Measurements from ENCODE around the gene SLC25A15. TPM values are rescaled to one million over a fixed set of nuclear protein-coding genes. Genes with fewer than 3 reads are reported as not detected.

The SLC25A15 gene
- total RNA-seq, 1 experiment from 2014 or later, result 22.0 TPM

DNA sequence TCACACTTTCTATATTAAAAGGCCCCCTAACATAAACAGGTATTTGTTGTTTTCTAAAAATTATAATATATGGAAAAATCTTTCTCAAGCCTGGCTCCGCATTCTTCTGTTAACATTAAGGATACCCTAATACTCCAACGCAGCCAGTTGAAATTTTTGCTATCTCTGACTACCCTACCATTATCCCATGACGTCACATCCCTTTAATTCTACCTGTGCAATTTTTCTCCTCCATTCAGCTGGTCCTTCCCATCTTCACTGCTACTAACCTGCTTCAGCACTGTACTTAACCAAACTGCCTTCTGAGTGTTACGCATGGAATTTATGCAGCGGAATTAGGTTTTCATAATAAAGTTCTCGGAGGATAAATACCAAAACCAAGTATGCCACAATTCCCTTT is 19.4 kb upstream of the SLC25A15 start:
- no peak for DNase-seq
- Histone ChIP-seq H3K27me3 (ENCODE audit: low read length) (no peaks in the 10 kb centered on the region), H3K27ac (ENCODE audit: low read length) (no peak overlapping the region), H3F3A (ENCODE audit: low read length, unreplicated experiment) (no peaks in the 10 kb centered on the region), H3K36me3 (ENCODE audit: low read depth, low read length) (no peaks in the 10 kb centered on the region; the same call in 1 of the 2 replicates), H3K79me2 (ENCODE audit: low read length) (peaks cover 16% of the 10 kb centered on the region), H3K4me2 (ENCODE audit: low read length) (peak overlapping the region; percentile 96), H3K9me2 (replicated peaks; ENCODE audit: low read length) (no peaks in the 10 kb centered on the region), H3K4me1 (ENCODE audit: insufficient read depth, low read length) (peaks cover 7% of the 10 kb centered on the region; the same call in 1 of the 2 replicates), H4K20me1 (ENCODE audit: low read length) (no peaks in the 10 kb centered on the region), H3K9me3 (ENCODE audit: low read length) (no peaks in the 10 kb centered on the region), H2AFZ (ENCODE audit: low read length) (peak overlapping the region; percentile 88), H3K4me3 (ENCODE audit: low read length) (peak overlapping the region; percentile 97), H3K9ac (ENCODE audit: low read length) (peak overlapping the region; percentile 88; the same call in 1 of the 2 replicates)
- no peak for TF ChIP-seq EZH2phosphoT487 (IDR thresholded peaks at IDR 0.05; ENCODE audit: borderline replicate concordance, low read length)
- no peak for TF ChIP-seq EZH2 (IDR thresholded peaks at IDR 0.05; ENCODE audit: low read length, unreplicated experiment)
- TF ChIP-seq, protein P1, sequence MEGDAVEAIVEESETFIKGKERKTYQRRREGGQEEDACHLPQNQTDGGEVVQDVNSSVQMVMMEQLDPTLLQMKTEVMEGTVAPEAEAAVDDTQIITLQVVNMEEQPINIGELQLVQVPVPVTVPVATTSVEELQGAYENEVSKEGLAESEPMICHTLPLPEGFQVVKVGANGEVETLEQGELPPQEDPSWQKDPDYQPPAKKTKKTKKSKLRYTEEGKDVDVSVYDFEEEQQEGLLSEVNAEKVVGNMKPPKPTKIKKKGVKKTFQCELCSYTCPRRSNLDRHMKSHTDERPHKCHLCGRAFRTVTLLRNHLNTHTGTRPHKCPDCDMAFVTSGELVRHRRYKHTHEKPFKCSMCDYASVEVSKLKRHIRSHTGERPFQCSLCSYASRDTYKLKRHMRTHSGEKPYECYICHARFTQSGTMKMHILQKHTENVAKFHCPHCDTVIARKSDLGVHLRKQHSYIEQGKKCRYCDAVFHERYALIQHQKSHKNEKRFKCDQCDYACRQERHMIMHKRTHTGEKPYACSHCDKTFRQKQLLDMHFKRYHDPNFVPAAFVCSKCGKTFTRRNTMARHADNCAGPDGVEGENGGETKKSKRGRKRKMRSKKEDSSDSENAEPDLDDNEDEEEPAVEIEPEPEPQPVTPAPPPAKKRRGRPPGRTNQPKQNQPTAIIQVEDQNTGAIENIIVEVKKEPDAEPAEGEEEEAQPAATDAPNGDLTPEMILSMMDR (conservative IDR thresholded peaks at IDR 0.05; ENCODE audit: low read depth, low read length), result no peak
- intact Hi-C loops (cut with micrococcal nuclease), result loop anchor here (10.0 kb wide), 1 partner anchor 295 kb away; the partner anchor contains the start of gene WBP4
- BruUV-seq (replicated peaks), result no TSS peak
- CTCF ChIA-PET, result no interaction called here
- POLR2A ChIA-PET (ENCODE audit: unreplicated experiment), result no interaction called here
- no peak for ATAC-seq

- CTCF ChIA-PET, result no interaction called here
- intact Hi-C loops (cut with micrococcal nuclease), result loop anchor here (10.0 kb wide), 1 partner anchor 294 kb away; the partner anchor contains the start of gene WBP4
Observed at GRCh38 chr13:40770609-40770933, 18.8 kb upstream of the SLC25A15 start.

More at GRCh38 chr13:40770609-40770933, 18.8 kb upstream of the SLC25A15 start:
- POLR2A ChIA-PET (ENCODE audit: unreplicated experiment), result no interaction called here
- H3K9me2 ChIP-seq (replicated peaks; ENCODE audit: low read length), result no peaks in the 10 kb centered on the region
- H3K27me3 ChIP-seq (ENCODE audit: low read length), result no peaks in the 10 kb centered on the region
- H3K79me2 ChIP-seq (ENCODE audit: low read length), result peaks cover 16% of the 10 kb centered on the region
- TSS peak; percentile 80 for BruUV-seq (replicated peaks)
- peak overlapping the region; percentile 88 for H3K9ac ChIP-seq (ENCODE audit: low read length)
- no peaks in the 10 kb centered on the region; the same call in 1 of the 2 replicates for H3K36me3 ChIP-seq (ENCODE audit: low read depth, low read length)
- peak overlapping the region; percentile 88 for H2AFZ ChIP-seq (ENCODE audit: low read length)
- DNase-seq (no peak), ATAC-seq (no peak)
- no peaks in the 10 kb centered on the region for H4K20me1 ChIP-seq (ENCODE audit: low read length)
- H3K9me3 ChIP-seq (ENCODE audit: low read length), result no peaks in the 10 kb centered on the region
- no peak for TF ChIP-seq EZH2phosphoT487 (IDR thresholded peaks at IDR 0.05; ENCODE audit: borderline replicate concordance, low read length)
- TF ChIP-seq, protein P1 (conservative IDR thresholded peaks at IDR 0.05; ENCODE audit: low read depth, low read length), result no peak
- no peak for TF ChIP-seq EZH2 (IDR thresholded peaks at IDR 0.05; ENCODE audit: low read length, unreplicated experiment)
- peak overlapping the region; percentile 61 for H3K27ac ChIP-seq (ENCODE audit: low read length)
- peaks cover 7% of the 10 kb centered on the region; the same call in 1 of the 2 replicates for H3K4me1 ChIP-seq (ENCODE audit: insufficient read depth, low read length)
- H3K4me3 ChIP-seq (ENCODE audit: low read length), result peak overlapping the region; percentile 97
- peak overlapping the region; percentile 96 for H3K4me2 ChIP-seq (ENCODE audit: low read length)
- no peaks in the 10 kb centered on the region for H3F3A ChIP-seq (ENCODE audit: low read length, unreplicated experiment)
